GM21786 (cell line): ENCODE measurements around the gene CPT1B.

Source experiments
- ATAC-seq: cut with Tn5 transposase; IDR thresholded peaks from one replicate; pipeline ENCODE4 v1.9.1; 2021; ENCODE audit not compliant: unreplicated experiment

Gene CPT1B

DNA sequence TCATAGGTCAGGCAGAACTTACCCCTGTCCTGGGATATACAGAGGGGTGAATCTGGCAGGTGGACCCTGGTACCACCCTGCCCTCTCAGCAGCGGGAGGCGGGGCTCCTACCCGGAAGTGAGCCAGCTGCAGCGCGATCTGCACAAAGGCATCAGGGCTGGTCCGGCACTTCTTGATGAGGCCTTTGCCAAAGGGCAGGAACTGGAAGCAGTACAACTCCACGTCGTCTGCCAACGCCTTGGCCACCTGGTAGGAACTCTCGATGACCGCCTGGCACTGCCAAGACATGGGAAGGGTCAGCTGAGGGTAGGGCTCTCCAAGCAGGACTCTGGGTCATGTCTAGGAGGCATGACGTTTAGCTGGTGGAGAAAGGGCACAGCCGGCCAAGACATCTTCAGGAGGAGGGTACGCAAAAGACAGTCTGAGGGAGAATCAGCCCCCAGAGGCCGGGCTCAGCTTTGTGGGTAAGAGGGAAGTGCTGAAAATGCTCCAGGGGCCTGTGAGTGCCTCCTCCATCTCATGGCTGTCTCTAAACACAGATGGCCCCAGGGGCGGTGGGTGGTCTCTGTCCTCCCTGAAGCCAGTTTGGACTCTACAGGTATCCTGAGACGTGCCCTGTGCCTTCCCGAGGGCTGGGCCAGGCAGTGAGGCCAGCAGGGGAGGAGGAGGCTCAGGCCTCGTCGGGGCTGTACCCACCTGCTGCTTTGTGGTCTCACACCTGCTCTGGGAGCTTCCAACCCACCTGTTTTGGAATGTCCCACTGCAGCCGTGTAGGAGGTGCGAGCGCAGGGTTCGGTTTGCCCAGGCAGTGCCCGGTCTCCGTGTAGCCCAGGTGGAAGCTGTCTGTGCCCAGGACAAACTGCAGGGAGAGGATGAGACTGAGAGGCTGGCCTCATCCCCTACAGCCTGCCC is 6.7 kb downstream of the CPT1B start:
- no peak for ATAC-seq

DNA sequence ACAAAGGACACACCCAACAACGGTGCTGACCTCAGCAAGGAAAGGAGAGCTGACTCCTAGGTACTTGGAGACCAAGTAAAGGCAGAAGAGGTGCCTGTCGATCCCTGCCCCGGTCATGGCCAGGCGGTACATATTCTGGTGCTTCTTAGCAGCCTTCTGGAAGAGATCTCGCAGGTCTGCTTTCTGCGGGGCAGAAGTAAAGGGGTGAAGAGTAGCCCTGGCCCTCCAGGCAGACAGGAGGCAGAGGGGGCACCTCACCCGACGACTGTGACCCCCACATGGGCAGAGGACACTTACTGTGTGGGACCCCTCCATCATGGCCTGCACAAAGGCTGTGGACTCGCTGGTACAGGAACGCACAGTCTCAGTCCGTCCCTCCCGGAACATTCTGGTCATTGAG is 7.4 kb downstream of the CPT1B start:
- ATAC-seq: no peak

DNA sequence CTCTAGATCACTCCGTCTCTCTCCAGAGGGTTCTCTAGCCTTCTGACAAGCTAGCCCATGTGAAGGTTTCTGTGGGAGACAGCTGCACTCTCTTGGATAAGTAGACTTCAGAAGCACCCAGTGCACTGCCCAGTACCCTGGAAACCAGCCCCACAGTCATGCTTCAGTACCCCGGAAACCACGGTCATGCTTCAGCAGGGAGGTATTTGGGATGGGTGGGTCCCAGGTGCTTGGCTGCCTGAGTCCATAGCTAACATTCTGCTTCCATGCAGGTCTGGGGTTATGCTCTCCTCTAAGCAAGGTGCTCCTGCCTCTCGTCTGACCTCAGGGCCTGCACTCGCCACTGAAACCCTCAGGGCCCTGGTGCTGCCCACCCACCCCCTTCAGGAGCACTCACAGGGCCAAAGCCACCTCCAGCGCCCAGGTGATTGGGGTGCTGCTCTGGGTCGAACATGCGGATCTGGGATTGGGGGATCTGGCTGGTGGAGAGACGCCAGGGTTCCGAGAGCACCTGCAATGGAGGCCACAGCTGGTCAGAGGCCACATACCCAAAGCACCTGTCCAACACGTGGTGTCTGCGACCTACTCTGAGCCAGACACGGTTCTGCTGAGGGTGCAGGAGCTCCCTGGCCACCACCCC is 8.2 kb downstream of the CPT1B start:
- ATAC-seq: no peak

DNA sequence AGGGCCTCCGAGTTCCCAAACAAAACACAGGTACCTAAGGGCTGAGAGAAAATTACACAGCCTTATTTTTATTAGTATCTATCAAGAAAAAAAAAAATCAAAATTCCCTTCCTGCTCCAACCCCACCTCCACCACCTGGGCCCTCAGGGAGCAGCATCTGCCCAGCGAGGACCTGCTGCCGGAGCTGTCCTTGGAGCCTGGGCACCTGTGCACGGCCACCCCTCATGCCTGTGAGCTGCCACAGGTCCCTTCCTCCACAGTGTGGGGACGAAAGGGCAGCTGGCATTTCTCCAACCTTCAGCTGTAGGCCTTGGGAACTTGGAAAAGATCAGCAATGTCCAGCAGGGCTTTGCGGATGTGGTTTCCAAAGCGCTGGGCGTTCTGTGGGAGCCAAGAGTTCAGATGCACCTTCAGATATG is 9.2 kb downstream of the CPT1B start:
- no peak for ATAC-seq

- ATAC-seq: no peak
Observed at GRCh38 chr22:50568626-50569025, 9.6 kb downstream of the CPT1B start.

DNA sequence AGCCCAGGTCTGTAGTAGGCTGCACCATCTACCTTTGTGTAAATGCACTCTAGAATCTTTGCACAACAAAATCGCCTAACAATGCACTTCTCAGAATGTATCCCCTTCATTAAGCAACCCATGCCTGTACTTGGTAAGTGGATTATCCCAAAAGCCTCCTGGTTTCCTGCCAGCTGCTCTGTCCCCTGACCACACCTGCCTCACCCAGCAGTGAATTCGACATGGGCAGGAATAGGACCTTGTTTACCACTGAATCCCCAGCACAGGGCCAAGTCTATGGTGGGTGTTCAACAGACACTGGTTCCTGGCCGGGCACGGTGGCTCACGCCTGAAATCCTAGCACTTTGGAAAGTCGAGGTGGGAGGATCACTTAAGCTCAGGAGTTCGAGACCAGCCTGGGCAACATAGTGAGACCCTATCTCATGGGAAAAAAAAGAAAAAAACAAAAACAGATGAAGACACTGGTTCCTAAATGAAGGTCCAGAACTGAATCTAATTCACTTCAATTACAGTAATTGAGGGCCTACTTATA is 10.4 kb downstream of the CPT1B start:
- ATAC-seq: no peak

GRCh38 chr22:50564289-50564688 is 13.9 kb downstream of the CPT1B start:
- ATAC-seq: no peak

- ATAC-seq: no peak
Observed at GRCh38 chr22:50563413-50564160, 14.6 kb downstream of the CPT1B start.

DNA sequence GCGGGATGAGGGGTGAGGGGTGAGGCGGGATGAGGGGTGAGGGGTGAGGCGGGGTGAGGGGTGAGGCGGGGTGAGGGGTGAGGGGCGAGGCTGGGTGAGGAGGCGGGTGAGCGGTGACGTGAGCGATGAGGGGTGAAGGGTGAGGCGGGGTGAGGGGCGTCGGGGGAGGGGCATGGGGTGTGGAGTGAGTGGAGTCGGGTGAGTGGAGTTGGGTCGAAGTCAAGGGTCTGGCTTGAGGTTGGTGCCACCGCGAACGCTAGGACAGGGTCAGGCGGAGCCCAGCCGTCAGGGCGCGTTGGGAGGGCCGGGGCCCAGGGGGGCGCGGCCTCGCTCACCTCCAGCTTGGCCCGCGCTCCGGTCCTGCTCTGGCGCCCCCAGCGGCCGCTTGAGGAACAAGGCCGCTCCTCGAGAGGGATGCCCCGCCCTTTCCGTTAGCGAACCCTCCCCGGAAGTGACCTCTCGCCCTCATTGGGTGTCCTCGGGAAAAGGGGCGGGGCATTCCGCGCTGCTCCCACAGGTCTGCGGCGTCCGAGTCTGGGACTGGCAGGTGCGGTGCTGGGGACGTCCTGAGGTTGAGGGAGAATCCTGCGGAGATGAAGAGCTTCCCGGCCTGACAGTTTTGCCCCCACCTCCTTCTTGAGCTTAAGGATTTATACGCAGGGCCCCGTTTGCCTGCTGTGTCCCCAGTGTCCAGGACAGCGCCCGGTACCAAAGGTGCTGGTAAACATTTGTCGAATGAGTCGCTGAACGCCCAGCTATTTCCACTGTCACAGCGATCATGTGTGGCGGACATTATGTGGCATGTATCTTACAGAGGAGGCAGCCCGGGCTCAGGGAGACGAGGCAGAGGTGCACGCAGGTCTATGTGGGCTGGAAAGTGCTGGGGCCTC is 15.5 kb downstream of the CPT1B start, which contains the start of gene SYCE3:
Gene SYCE3 (minus strand): TSS at position 397 of the 890 bp plus-strand sequence. CDS start 6,514 bp downstream, outside the sequence.
- peak; percentile 81 for ATAC-seq

- ATAC-seq: no peak
Observed at GRCh38 chr22:50561401-50562358, 16.5 kb downstream of the CPT1B start.

DNA sequence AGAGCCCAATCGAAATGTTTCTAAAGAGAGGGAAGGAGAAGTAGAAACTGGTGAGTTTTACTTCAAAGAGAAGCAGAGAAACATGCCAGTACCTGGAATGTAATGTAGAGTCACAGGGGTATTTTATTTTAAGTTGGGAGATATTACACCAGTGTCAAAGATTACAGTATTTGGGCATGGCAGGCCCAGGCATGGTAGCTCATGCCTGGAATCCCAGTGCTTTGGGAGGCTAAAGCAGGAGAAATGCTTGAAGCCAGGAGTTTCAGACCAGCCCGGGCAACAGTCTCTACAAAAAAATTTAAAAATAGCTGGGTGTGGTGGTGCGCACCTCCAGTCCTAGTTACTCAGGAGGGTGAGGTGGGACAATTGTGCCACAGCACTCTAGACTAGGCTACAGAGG is 18.2 kb downstream of the CPT1B start:
- ATAC-seq: no peak

- no peak for ATAC-seq
Observed at GRCh38 chr22:50556703-50557102, 21.5 kb downstream of the CPT1B start.

DNA sequence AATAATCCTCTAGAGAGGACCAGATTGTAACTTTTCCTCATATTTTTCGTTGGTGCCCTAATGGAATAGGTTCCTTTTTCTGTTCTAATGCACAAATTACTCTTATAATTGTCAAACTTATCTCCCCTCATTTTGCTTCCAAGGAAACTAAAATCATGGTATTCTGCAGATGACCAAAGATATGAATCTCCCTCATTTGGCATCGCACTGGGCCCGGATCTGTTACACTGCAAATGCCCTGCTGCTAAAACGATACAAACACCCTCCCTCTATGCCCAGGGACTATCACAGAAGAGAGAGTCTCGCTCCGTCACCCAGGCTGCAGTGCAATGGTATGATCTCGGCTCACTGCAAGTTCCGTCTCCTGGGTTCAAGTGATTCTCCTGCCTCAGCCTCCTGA is 24.9 kb downstream of the CPT1B start:
- no peak for ATAC-seq

- ATAC-seq: no peak
Observed at GRCh38 chr22:50551160-50551752, 27.0 kb downstream of the CPT1B start.

DNA sequence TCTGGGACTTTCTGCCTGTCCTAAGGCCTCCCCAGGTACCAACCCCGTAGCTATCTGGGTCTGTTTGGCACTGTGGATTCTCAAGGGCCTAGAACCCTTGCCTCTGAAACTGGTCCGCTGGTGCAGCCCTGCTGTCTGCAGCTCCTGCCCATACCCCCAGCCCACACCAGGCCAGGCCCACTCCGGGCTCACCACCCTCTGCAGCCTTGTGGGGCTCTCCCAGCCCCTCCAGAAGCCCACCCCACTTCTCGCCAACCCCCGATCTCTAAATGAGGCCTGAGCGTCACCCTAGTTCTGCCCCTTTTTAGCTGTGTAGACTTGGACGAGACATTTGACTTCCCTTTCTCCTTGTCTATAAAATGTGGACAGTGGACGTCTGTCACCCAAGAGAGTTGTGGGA is 27.8 kb downstream of the CPT1B start:
- no peak for ATAC-seq

GRCh38 chr22:50548921-50549790 is 29.1 kb downstream of the CPT1B start:
- ATAC-seq: no peak

DNA sequence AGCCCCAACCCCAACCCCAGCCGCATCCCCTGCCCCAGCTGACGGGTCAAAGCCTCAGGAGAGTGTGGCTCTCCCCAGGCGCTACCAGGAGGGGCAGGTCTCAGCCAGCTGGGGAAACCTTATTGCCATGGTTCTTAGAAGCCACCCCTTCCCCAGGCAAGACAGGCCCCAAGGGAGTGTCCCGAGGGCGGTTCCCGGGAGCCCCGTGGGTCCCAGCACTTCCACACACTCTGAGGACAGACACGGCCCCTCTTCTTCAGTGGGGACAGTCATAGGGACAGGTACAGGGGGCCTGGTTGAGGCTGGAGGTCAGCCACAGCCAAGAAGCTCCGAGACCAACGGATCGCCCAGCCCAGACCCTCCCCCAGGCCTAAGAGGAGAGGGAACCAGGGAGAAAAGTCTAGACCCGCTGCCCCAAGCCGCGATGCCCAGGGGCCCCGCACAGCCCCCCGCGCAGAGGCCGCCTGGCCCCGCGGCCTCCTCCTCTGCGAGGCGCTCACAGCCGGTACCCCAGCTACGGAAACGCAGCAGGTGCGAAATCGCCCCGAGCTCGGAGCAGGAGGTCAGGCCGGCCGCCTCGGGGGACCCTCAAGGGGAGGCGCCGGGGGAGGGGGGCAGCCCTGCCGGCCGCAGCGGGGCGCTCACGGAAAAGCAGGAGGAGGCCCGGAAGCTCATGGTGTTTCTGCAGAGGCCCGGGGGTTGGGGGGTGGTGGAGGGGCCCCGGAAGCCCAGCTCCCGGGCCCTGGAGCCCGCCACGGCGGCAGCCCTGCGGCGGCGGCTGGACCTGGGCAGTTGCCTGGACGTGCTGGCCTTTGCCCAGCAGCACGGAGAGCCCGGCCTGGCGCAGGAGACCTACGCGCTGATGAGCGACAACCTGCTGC is 29.9 kb downstream of the CPT1B start:
- ATAC-seq: no peak
